Hair follicular keratinocyte (primary cell): ENCODE data around the gene ZNF729. TPM values are rescaled to one million over a fixed set of nuclear protein-coding genes. Genes with fewer than 3 reads are reported as not detected.

Experiments
- total RNA-seq: library from RNA; depleted of rRNA; stranded (reverse); fragments of >200 nt; gene quantifications from 2 replicates; pipeline ENCODE4 v1.2.3, GENCODE V29; 2015

Gene ZNF729
- not detected in 2 replicates for total RNA-seq

DNA sequence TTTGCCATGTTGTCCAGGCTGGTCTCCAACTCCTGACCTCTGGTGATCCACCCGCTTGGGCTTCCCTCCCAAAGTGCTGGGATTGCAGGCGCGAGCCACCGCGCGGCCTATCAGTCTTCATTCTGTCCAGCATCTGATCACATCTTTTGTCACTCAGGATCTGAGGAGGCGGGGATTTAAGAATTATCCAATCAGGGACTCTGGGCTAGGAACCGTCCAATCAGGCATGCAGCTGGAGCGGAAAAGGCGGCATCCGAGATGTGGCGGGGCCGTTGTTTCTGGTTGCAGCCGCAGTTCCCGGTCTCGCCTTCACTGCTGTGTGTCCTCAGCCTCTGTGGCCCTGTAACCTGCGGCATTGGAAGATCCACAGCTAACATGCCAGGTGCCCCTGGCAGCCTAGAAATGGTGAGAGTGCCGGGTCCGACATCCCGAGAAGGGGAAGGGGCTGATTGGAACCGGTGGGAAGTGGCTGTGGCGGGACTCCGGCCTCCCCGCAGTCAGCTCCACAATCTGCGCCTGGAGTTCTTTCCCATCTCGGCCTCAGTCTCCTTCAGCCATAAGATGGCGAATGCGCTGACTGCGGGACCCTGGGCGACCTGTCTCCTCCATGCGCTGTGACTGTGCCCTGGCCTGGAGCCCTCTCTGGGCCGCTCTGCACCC lies at the start of gene ZNF729:
ZNF729 (plus strand) TSS at position 291 of the 660 bp plus-strand sequence; CDS start at position 376, 85 bp downstream.

Other genes starting within 250 kb of the ZNF729 start
- 0.76 and 0.86 TPM in 2 replicates for gene ZNF257, start 234.0 kb upstream of the ZNF729 start, total RNA-seq
- gene ZNF676, start 89.5 kb upstream of the ZNF729 start, total RNA-seq, result 0.23 TPM in 2 replicates
- 0.84 TPM in 1 of 2 replicates, not detected in the other for gene ZNF98, start 135.9 kb downstream of the ZNF729 start, total RNA-seq